ENCODE data around the gene ADK. TPM values are rescaled to one million over a fixed set of nuclear protein-coding genes. Genes with fewer than 3 reads are reported as not detected.
"Not testable (repeated sequence)": the region's sequence is repeated elsewhere in the genome, so short reads cannot be mapped to it uniquely, and the experiment has no call there.

ADK gene
- total RNA-seq, 1 experiment from 2014 or later = 26.8 TPM

- H2BK20ac ChIP-seq (ENCODE audit: low read depth, low read length, poor library complexity, severe bottlenecking); H3K27ac ChIP-seq (ENCODE audit: insufficient read length, low read depth, low read length); H3K4me1 ChIP-seq (ENCODE audit: insufficient read depth, low read length); H3K23me2 ChIP-seq (ENCODE audit: insufficient read length, low read depth, low read length, poor library complexity, severe bottlenecking); H3K4ac ChIP-seq (ENCODE audit: low read depth, low read length); H2BK12ac ChIP-seq (ENCODE audit: insufficient read length, low read depth, low read length); H2BK15ac ChIP-seq (ENCODE audit: low read depth, low read length); H3K27ac Mint-ChIP-seq; DNase-seq; H3T11ph ChIP-seq (ENCODE audit: low read length); H2AK5ac ChIP-seq (ENCODE audit: insufficient read length, low read length); H2AFZ ChIP-seq (ENCODE audit: low read length); H2BK5ac ChIP-seq (ENCODE audit: insufficient read length, low read length); H3K18ac ChIP-seq (ENCODE audit: insufficient read length, low read depth, low read length); H3K27me3 ChIP-seq (ENCODE audit: insufficient read depth, low read length); H4K20me1 ChIP-seq (ENCODE audit: control insufficient read depth, insufficient read depth, insufficient read length); H3K14ac ChIP-seq (ENCODE audit: insufficient read depth, low read length); H2BK120ac ChIP-seq (ENCODE audit: low read depth, low read length, poor library complexity, severe bottlenecking); H3K23ac ChIP-seq (ENCODE audit: insufficient read length, low read depth, low read length); H3K56ac ChIP-seq (ENCODE audit: insufficient read length, low read depth, low read length); H4K8ac ChIP-seq (replicated peaks; ENCODE audit: insufficient read length, low read depth, low read length); H3K4me2 ChIP-seq (ENCODE audit: insufficient read depth, insufficient read length, low read length); H3K9ac ChIP-seq (ENCODE audit: extremely low read depth, insufficient read length, low read length); H3K27me3 Mint-ChIP-seq (ENCODE audit: low read depth); H3K4me3 Mint-ChIP-seq; H4K5ac ChIP-seq (ENCODE audit: insufficient read length, low read depth, low read length); H3K79me2 ChIP-seq (ENCODE audit: insufficient read depth, low read length); H4K91ac ChIP-seq (ENCODE audit: insufficient read length, low read depth, low read length); H3K9me3 ChIP-seq (ENCODE audit: control insufficient read depth, low read depth, low read length); H3K79me1 ChIP-seq (ENCODE audit: insufficient read depth, low read depth, low read length, poor library complexity, severe bottlenecking): not testable (repeated sequence)
- Mint-ChIP-seq H3K36me3 (ENCODE audit: insufficient read depth in 1 of 3, low read depth in 3 of 3) (peaks cover 22 to 49% (median 34%) of the 10 kb centered on the region in 3 experiments), H3K4me1 (peaks cover 28 to 32% of the 10 kb centered on the region in 2 experiments), H3K9me3 (peaks cover 51 to 53% of the 10 kb centered on the region in 2 experiments)
- WGBS (ENCODE audit: extremely low coverage, insufficient read length, low lambda C conversion rate) = no CpG with 5 or more reads among the region's 12 CpGs
Measured at GRCh38 chr10:74573497-74573896, 422.5 kb downstream of the ADK start.
